HG03571 (cell line): ENCODE measurements around the gene TPST2.

Experiments
- ATAC-seq: cut with Tn5 transposase; IDR thresholded peaks from one replicate; pipeline ENCODE4 v1.9.1; 2021; ENCODE audit not compliant: unreplicated experiment

Gene TPST2

DNA sequence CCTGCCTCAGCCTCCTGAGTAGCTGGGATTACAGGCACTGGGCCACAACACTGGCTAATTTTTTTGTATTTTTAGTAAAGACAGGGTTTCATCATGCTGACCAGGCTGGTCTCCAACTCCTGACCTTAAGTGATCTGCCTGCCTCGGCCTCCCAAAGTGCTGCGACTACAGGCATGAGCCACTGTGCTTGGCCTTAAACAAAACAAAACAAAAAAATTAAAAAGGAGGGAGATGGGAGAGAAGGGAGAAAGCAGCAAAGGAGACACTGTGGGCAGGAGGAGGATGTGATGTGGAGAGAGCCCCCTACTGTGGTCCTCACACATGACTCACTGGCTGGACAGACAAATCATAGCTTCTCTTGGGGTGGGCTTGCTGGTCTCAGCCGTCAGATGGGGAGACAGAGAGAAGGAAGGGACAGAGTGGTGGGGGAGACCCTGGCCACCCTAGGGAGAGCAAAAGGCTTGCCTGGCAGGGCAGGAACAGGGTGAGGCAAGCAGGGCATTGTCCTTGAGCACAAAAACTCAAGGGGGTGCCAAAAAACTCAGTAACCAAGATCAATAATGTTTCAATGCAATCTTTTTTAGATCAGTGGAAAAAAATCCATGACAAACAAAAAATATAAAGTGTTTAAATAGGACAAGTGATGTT is 31.6 kb downstream of the TPST2 start:
- no peak for ATAC-seq

DNA sequence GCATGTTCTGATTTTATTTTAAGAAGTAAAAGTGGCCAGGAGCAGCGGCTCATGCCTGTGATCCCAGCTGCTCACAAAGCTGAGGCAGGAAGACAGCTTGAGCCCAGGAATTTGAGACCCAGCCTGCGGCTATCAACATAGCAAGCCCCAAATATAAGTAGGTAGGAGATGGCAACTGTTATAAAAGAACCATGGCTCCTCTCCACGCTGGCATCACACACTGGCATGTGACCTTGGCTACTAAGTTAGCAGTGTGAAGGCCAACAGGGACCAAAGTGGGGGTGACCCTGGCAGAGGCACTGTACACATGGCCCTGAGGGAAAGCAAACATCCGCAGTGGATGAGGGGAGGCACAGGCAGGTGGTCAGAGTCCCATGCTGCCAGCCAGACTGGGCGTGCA is 33.0 kb downstream of the TPST2 start:
- no peak for ATAC-seq

DNA sequence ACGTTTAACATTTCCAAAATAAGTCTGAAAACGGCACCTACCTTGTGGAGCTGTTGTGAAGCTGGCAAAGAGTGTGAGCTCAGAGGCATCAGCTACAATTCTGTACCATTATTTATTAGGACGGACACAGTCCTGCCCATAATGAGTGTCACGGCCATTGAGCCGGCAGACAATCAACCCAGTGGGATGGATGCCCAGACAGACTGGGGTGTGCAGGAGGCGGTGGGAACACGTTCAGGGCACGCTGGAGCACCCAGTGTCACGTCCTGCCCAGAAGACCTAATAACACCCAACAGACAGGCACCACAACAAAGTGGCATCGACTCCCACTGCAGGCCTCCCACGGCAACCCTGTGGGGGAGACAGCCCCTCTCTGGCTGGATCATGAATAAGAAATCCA is 34.5 kb downstream of the TPST2 start:
- ATAC-seq: no peak

DNA sequence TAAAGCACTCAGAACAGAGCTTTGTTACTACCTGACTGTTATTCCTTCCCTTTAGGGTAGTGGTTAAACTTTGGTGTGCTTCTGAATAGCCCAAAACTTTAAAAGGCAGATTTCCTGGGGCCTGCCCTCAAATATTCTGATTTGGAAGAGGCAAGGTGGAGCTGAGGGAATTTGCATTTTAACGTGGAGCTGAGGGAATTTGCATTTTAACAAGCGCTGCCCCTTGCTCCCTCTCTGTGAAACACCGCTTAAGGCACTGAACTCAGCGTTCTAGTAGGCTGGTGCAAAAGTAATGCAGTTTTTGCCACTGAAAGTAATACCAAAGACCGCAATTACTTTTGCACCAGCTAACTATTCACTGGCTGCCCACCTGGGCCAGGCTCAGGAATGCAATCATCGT is 35.0 kb downstream of the TPST2 start:
- ATAC-seq: no peak

DNA sequence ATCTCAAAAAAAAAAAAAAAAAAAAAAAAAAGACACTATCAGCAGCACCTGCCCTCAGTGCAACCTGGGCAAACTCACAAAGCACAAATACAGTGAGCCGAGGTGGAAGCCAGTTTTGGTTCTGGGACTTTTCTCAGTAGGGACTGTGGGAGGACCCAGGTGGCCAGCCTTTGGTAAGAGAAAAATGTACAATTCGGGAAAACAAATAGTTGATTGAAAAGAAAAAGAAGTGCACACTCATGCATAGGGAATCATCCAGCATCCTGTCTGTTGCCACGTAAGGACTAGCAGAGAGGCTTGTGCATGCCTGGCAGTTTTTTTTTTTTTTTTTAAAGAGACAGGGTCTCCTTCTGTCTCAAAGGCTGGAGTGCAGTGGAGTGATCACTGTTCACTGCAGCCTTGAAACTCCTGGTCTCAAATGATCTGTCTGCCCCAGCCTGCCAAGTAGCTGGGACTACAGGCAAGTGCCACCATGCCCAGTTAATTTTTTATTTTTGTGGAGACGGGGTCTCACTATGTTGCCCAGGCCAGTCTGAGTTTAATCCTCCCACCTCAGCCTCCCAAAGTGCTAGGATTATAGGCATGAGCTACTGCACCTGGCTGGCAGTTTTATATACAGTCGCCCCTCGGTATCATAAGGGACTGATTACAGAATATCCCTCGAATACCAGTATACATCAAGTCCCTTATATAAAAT is 36.7 kb downstream of the TPST2 start:
- no peak for ATAC-seq

DNA sequence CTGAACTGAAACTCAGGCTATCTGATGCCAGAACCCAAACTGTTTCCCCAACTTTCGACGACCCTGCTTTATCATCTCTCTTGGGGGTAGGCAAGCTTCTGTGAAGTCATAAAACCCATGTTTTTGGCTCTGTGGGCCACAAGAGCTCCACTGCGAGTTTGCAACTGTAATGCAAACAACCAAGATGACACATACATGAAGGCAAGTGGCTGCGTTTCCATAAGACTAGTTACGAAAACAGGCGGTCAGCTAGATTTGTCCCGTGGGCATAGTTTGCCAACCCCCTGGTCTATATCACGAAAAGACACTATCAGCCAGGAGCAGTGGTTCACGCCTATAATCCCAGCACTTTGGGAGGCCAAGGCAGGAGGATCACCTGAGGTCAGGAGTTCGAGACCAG is 37.5 kb downstream of the TPST2 start:
- ATAC-seq: no peak

DNA sequence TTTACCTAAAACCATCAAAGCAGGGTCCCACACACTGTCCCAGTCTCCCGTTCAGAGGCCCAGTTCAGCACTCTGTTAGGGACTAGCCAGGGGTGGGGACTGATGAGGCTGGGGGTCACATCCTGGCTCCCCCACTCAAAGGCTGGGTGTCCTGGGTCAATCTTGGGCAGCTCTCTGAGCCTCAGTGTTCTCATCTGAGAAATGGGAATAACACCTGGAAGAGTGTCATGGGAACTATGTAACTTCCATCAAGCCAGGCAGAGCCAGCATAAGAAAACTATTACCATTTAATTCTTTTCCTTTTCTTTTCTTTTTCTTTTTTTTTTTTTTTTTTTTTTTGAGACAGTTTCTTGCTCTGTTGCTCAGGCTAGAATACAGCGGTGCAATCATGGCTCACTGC is 38.4 kb downstream of the TPST2 start:
- ATAC-seq: no peak

DNA sequence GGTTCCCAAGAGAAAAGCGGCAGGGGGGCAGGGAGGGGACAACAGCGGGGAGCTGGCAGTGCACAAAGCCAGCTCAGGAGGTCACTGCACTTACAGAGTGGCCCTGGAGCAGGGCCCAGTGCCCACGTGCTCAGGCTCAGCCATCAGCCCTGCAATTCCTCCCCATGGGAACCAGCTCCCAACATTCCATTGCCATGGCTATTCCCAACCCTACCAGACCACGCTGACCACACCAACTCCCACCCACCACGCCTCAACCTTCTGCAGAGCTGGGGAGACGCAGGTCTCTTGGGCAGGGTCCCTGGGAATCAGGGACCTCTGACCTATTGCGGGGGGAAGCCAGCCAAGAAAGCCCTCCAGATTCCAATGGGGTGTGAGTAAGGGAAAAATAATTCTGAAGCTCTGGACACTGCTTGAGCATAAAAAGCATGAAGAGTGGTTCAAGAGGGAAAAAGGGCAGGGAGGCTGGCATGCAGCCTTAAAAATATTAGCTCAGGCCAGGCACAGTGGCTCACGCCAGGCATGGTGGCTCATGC is 39.4 kb downstream of the TPST2 start:
- no peak for ATAC-seq

DNA sequence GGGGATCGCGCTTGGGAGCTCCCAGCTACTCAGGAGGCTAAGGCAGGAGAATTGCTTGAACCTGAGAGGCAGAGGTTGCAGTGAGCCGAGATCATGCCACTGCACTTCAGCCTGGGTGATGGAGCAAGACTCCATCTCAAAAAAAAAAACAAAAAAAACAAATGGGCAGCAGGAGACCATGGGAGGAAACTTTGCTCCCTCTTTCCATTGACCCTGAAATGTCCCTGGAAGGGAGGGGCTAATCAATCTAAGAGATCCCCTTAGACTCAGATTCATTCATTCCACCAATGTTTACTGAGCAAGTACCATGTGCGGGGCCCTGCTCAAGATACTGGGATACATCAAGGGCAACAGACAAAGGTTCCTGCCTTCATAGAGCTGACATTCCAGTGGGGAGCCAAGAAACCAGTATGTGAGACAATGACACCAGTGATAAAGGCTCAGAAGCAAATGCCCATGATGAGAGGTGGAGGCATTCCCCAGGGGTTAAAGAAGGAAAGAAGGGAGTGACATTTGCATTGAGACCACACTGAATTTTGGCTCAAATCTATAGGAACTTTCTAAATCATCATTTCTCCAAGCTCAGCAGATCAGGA is 39.9 kb downstream of the TPST2 start:
- ATAC-seq: no peak

DNA sequence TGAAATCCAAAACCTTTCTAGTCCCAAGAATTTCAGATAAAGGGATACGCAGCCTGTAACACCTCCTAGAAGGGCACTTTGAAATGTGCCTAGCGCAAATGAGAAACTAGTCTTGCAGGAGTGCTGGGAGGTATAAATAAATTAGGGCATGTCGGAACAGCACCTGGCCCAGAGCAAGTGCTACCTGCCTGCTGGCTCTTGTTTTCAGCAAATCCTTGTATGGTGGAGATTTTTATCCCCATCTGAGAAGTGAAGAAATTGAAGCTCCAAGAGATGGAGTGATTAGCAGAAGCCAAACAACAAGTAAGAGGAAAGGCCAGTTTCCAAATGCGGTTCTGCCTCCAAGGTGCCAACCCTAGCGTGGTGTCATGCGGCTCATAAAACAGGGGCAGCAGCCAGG is 40.9 kb downstream of the TPST2 start:
- ATAC-seq: no peak

DNA sequence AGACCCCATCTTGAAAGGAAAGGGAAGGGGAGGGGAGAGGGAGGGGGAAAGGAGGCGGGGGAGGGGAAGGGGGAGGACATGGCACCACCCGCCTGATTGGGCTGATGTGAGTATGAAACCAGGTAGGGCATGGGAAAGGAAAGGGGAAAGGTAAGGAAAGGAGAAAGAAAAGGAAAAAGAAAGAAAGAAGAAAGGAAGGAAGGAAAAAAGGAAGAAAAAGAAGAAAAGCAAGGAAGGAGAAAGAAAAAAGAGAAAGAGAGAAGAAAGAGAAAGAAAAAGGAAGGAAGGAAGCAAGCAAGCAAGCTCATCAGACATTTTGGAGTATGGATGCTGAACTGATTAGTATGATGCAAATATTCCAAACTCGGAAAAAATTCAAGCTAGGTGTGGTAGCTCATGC is 41.6 kb downstream of the TPST2 start:
- no peak for ATAC-seq

DNA sequence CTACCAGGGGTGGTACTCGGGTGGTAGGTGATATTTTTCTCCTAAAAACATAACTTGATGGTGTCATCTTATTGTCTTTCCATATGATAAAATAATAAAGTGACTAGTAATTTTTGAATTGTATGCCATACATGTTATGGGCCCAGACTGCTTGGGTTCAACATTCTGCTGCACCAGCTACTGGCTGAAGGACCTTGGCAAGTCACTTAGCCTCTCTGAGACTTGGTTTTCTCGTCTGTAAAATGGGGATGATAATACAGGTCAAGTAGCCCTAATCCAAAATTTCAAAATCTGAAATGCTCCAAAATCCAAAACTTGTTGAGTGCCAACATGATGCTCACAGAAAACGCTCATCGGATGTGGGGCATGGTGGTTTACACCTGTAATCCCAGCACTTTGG is 42.1 kb downstream of the TPST2 start:
- no peak for ATAC-seq

DNA sequence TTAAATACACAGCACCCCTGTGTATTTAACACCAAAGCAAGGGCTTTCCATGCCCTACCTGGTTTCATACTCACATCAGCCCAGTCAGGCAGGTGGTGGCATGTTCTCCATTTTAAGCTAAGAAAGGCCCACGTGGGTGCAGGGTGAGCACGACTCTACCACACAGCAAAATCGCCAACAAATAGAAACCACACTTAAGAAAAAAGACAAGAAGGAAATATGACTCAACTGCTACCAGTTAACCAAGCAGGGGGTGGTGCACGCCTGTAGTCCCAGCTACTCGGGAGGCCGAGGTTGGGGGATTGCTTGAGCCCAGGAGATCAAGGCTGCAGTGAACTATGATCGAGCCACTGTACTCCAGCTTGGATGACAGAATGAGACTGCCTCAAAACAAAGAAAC is 42.5 kb downstream of the TPST2 start:
- ATAC-seq: no peak

DNA sequence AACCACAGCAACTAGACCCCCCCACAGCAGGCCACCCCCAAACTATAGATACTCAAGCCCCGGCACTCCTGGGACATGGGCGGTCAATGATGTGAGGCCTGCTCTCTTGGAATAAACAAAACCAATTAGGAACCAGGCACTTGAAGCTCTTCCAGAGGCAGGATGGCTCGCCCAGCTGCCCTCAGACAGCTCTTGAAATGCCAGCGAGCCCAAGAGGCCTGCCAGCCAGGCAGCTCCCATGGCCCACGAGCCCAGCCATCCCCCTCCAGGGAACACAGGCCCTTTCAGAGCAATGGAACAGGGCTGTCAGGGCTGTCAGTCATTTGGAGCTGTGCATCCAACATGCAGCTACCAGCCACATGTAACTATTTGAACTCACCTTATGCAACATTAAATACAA is 43.6 kb downstream of the TPST2 start:
- no peak for ATAC-seq

DNA sequence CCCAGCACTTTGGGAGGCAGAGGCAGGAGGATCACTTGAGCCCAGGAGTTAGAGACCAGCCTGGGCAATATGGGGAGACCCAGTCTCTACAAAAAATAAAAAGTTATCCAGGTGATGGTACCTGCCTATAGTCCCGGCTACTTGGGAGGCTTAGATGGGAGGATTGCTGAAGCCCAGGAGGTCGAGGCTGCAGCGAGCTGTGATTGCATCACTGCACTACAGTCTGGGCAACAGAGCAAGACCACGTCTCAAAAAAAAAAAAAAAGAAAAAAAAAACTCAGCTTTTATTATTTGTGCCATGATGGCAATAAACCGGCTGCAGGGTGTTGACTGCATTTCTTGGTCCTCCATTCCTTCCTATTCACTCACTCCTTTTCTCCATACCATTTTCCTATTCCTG is 44.1 kb downstream of the TPST2 start:
- no peak for ATAC-seq

DNA sequence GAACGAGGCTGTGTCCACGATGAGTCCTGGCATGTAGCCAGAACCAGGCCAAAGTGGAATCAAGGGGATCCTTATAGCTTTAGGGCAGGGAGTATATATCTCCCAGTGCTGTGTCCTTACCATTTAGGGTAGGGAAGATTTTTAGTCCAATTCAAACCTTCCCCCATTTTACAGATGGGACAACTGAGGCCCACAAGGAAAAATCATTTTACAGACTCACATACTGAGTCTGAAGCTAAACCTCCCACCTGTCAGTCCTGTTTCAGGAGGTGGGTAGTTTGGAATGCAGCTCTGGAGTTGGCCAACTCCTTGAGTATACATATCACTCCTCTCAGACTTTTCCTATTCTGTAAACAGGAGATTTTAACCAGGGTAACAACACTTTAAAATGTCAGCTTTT is 44.5 kb downstream of the TPST2 start:
- no peak for ATAC-seq

DNA sequence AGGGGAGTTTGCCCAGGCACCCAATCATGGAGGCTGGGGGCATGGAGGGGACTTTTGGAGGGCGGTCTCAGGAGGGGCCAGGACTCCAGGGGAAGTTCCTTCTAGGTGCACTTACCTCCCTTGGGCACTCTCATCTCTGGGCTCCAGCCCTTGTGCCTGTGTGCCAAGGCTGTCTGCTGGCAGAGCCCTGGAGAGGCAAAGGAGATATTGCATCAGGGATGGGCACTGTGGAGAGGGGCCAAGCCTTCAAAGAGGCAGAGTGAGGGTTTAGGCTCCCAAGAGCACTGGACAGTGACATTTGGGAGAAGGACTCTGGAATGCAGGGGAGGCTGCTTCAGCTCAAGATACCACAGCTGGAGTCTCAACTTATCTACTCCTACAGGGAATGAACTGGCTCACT is 45.4 kb downstream of the TPST2 start:
- ATAC-seq: no peak

DNA sequence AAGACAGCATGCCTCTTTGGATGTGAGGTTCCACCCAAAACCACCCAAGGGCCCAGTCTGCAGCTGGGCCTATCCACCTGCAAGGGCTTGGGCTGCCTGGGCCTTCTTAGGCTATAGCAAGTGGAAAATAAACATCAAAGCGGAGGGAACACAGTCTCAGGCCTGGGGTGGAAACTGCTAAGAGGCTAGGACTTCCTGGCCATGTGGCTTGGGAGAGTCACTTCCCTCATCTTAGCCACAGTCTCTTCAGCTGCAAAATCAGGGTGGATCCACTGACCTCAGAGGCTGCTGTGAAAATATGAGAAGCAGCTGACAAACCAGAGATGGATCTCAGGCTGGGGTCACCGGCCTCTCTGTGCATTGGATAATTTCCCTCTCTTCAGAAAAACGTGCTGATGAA is 47.1 kb downstream of the TPST2 start:
- no peak for ATAC-seq

DNA sequence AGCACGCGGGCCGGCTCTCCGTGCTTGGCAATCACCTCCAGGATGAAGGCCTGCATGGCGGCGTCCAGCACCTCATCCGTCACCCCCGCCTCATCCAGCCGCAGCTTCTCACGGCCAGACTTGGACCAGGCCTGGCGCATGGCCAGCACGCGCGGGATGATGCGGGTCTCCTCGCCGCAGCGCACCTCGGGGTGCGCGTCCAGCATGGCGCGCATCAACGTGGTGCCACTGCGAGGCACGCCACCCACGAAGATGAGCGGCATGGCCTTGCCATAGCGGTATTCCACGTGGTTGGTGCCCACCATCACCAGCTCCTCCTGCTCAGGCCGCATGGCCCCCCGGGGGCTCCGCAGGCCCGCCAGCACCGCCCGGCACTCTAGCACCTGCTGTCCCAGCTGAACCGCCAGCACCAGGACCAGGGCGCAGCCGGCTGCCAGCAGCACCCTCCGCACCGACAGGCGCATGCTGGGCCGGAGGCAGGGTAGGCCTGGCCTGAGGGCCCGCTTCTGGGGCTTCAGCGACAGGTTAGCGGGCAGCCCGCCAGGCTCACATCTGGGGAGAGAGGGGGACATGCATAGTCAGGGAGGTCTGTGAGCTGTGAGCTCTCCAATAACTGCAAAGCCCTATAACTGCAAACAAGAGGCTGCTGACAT is 48.6 kb downstream of the TPST2 start:
- ATAC-seq: no peak

DNA sequence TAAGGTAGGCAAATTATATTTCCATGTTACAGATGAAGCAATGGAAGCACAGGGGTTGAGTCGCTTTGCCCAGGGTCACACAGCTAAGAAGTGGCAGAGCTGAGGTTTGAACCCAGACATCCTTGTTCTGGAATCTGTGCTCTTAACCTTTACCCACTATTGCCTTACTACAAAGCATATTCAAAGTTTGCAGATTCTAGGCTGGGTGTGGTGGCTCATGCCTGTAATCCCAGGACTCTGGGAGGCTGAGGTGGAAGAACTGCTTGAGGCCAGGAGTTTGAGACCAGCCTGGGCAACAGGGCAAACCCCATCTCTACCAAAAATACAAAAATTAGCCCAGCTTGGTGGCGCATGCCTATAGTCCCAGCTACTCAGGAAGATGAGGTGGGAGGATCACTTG is 49.8 kb downstream of the TPST2 start:
- no peak for ATAC-seq

DNA sequence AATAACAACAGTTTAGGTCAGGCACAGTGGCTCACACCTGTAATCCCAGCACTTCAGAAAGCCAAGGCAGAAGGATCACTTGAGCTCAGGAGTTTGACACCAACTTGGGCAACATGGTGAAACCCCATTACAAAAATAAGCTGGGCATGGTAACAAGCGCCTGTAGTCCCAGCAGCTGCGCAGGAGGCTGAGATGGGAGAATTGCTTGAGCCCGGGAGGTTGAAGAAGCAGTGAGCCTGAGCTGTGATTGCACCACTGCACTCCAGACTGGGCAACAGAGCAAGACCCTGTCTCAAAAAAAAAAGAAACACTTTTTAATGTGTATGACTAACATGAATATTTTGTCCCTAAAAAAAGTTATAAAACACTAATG is 53.2 kb downstream of the TPST2 start:
- no peak for ATAC-seq
